RPMI7951 (cell line): ENCODE data around the gene COL17A1. TPM values are rescaled to one million over a fixed set of nuclear protein-coding genes. Genes with fewer than 3 reads are reported as not detected.
A peak's percentile ranks its signal among the peaks of the same experiment; 100 is the strongest.

Source experiments
- DNase-seq: peaks from one replicate; pipeline ENCODE4 v3.0.0-alpha.2; 2012; ENCODE audit warnings: low read depth
- total RNA-seq: library from RNA; depleted of rRNA; stranded (reverse); fragments of >200 nt; shearing (Covaris generic); gene quantifications from 2 replicates; pipeline ENCODE4 v1.2.3, GENCODE V29; 2014

Gene COL17A1
- total RNA-seq, 1 experiment from 2014 or later = 2.0 TPM

DNA sequence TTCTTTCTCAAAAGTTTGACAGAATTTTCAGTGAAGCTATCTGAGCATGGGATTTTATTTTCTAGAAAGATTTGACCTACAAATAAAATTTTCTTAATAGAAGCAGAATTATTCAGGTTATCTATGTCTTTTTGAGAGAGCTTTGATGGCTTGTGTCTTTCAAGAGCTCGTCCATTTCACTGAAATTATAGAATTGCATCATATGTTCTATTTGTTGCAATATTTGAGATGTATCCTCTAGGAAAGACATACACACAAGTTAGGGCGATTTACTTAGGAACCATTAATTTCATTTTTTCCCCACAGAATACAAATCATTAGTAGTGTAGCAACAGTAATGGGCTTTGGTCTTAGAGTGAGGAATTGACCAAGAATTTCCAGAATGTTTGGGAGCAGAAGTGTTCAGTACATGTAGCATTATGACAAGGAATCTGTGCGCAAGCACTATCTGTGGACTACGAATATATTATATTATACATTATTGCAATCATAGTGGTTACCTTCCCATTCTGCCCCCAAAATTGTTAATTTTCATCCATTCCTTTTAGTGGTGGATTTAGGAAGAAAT is 12.8 kb upstream of the COL17A1 start:
- no peak for DNase-seq

DNA sequence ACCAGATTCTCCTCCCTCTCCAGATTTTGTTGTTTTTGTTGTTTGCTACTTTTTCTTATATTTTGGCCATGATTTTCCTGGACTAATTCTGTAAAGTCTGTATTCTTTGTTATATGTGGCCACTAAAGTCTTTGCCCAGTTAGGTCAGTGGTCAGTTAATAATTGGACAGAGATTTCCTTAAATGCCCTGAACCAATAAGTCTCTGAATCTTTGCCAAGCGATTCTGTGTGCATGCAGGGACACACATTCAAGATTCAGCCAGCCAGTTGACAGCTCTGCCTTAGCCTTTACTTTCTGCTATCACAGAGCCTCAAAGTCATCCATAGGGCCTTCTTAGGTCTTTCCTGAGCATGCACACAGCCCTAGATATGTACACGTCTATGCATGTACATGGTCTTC is 11.0 kb upstream of the COL17A1 start:
- DNase-seq = no peak

DNA sequence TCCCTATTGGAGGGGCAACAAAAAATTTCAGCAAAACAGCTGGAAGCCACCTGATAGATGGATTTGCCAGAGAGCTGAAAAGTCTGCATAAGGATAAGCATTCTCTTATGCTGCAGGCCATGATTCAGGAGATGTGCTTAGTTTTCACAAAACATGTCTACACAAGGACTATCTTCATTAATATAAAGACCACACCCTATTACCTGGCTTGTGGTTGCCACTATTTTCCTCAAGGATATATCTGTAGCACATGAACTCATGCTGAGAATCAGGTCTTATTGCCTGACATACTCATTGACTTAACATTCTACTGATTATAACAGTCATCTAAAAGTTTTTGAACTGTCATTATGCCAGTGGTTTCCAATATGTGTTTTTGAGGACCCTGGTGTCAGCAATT is 7.1 kb upstream of the COL17A1 start:
- DNase-seq = no peak

- no peak for DNase-seq
Observed at GRCh38 chr10:104090611-104091010, 4.9 kb upstream of the COL17A1 start.

GRCh38 chr10:104089621-104090020 is 3.9 kb upstream of the COL17A1 start:
- no peak for DNase-seq

DNA sequence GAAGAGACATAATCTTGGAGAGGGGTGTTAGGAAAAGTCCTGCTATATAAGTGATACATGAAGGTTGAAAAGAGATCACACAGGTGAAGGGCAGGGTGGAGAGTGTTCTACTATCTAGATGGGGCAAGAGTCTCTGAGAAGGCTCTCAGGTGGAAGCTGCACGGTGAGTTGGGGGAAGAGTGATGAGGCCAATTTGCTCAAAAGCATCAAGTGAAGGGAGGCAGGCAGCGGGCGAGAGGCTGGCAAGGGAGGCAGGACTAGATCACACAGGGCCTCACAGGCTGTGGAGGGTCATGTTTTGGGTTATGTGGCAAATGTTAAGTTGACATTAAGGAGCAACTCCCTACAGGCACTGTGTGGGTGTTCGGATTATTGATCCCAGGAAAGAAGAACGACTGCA is 2.6 kb upstream of the COL17A1 start:
- DNase-seq = no peak

DNA sequence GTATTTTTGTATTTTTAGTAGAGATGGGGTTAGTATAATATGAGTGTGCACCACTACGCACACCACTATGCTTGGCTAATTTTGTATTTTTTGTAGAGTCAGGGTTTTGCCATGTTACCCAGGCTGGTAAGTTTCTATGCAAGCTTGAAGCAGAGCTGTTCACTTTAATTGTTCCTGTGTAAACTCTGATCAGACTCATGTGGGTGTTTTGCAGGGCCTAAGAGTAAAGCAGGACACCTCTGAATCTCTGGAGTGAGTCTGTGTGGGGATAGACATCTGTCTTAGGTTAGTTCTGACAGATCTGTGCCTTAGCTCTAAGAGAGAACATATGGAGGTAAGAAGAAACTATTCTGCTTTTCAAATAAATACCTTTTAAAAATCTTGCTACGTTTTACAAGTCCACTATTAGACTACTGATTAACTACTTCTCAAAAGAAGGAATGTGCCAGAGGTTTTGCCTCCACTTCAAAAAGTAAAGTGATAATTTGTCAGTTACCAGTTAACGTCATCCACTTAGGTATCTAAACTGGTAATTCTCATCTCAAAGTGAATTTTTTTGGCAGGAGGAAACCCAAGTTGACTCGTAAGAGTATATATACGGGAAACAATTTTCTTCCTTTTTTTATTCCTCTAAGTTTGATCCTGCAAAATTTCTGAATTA is 1.1 kb downstream of the COL17A1 start:
- DNase-seq = no peak

GRCh38 chr10:104081998-104082397 is 3.7 kb downstream of the COL17A1 start:
- DNase-seq = no peak

GRCh38 chr10:104080762-104081161 is 4.9 kb downstream of the COL17A1 start:
- peak; percentile 34 for DNase-seq

DNA sequence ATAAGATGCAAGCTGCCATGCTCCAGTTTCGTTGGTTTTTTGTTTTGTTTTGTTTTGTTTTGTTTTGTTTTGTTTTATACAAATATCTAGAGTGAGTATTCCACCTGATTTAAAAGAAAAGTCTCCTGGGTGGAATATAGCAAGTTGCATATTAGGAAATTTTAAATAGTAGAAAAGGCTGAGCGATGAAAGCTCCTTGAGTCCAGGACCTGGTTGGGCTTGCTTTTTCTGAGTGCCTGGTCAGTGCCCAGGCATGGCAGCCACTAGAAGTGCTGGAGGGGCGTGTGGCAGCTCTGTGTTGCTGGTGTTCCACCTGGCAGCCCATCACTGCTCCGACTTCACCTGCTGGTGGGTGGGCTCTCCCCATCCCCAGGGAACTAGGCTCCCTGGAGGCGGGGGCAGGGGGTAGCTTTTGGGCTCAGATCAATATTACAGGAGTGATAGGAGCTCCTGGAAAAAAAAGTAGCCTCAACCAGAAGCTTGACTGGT is 8.0 kb downstream of the COL17A1 start:
- no peak for DNase-seq

DNA sequence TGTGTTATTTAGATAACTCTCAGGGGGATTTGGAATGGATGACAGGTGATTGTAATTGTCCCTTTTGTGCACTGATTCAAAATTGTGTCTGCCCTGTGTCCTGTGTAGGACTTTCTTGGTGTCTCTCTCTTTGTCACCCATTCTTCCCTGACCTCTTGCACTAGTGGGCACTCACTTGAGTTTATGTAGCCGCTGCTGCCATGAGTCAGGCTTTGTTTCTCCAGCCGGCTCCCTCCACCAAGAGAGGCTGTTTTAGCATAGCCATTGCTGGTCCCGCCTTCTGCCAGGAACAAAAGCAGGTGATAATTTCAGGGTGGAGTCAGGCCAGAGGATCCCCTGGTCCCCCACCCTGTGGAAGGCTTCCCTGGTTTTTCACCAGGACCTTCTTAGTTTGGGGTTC is 8.4 kb downstream of the COL17A1 start:
- peak; percentile 30 for DNase-seq

- DNase-seq = peak; percentile 75
Observed at GRCh38 chr10:104076743-104077160, 8.9 kb downstream of the COL17A1 start.

GRCh38 chr10:104074505-104074904 is 11.2 kb downstream of the COL17A1 start:
- DNase-seq = no peak

GRCh38 chr10:104072786-104073185 is 12.9 kb downstream of the COL17A1 start:
- no peak for DNase-seq

DNA sequence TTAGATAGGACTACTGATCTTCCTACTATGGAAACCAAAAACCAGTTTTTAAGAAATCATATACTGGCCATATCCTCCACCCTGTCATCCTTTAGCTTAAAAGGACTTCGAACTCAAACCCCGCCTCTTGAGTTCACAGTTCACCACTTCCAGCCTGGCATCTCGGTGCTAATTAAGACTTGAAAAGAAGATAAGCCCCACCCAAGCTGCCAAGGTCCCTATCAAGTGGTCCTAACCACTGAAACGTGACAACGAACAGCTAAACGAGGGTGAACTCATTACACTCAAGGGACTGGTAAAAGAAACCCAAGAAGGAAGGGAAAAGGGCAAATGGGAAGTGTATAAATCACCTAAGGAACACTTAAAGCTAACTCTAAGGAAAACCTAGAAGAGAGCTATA is 16.1 kb downstream of the COL17A1 start:
- DNase-seq = no peak

DNA sequence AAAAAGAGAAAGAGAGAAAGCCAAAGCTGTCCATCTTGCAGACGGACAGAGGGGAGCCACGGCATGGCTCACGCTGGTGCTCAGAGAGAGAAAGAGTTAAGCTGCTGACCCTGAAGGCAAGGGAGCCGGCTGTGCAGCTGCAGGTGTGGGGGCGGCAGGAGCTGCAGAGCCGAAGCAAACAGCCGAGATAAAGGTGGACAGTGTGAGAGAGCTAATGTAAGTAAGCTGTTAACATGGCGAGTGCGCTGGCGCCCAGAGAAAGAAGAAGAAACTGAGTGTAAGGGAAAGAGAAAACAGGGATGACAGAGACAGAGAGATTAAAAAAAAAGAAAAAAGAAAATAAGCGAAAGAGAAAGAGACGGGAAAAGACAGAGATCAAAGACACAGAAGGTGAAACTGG is 18.2 kb downstream of the COL17A1 start:
- no peak for DNase-seq

GRCh38 chr10:104066945-104067344 is 18.7 kb downstream of the COL17A1 start:
- DNase-seq = no peak

- no peak for DNase-seq
Observed at GRCh38 chr10:104065748-104066147, 19.9 kb downstream of the COL17A1 start.

- DNase-seq = no peak
Observed at GRCh38 chr10:104061196-104061595, 24.5 kb downstream of the COL17A1 start.

DNA sequence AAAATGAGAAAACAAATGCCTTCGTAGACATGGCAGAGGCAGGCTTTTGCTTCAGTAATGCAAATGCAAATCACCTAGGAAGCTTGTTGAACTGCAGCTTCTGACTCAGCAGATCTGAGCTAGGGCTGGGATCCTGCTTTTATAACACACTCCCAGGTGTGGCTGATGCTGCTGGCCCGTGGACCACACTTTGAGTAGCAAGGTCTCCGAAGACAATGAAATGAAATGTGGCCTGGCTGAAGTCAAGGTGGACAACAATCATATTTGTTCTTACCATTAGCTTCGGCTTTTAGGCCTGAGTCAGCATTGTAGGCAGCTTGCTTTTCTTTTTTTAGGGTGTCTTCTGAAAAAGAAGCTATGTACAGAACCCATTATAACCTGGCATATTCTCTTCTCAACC is 26.3 kb downstream of the COL17A1 start:
- no peak for DNase-seq

- no peak for DNase-seq
Observed at GRCh38 chr10:104057717-104058116, 28.0 kb downstream of the COL17A1 start.

- no peak for DNase-seq
Observed at GRCh38 chr10:104056619-104057273, 28.9 kb downstream of the COL17A1 start.

GRCh38 chr10:104054430-104054829 is 31.2 kb downstream of the COL17A1 start:
- DNase-seq = peak; percentile 89
